Lung (tissue), 12 donors: ENCODE data around the gene CHN1. TPM values are rescaled to one million over a fixed set of nuclear protein-coding genes. Genes with fewer than 3 reads are reported as not detected.
A peak's percentile ranks its signal among the peaks of the same experiment; 100 is the strongest.

ENCODE experiments used
- ATAC-seq: fragments of 200-7000 bp; cut with Tn5 transposase; one replicate; pipeline ENCODE4 v1.9.1; 2020; ENCODE audit warnings: moderate number of reproducible peaks; ENCODE audit not compliant: insufficient read depth, low FRiP score
- DNase-seq, 3 donors: peaks; one replicate each; pipeline ENCODE4 v3.0.0-alpha.2; 2013 to 2017
- H3K27ac ChIP-seq, 2 donors: one replicate each; pipeline ENCODE4 v1.5.1; 2013; ENCODE audit warnings: mild to moderate bottlenecking in 2 of 2, moderate library complexity in 2 of 2, control low read depth in 1 of 2, inconsistent platforms in 1 of 2, low read depth in 1 of 2, low read length in 1 of 2
- H3K27me3 ChIP-seq, 3 donors: one replicate each; pipeline ENCODE4 v1.5.1; 2013; ENCODE audit warnings: low read length in 2 of 3; ENCODE audit not compliant: control insufficient read depth in 3 of 3, insufficient read depth in 3 of 3
- H3K36me3 ChIP-seq, 4 donors: one replicate each; pipeline ENCODE4 v1.5.1; 2013; ENCODE audit warnings: low read length in 4 of 4, mild to moderate bottlenecking in 1 of 4, moderate library complexity in 1 of 4; ENCODE audit not compliant: control insufficient read depth in 4 of 4, insufficient read depth in 4 of 4
- H3K4me1 ChIP-seq, 5 donors: one replicate each; pipeline ENCODE4 v1.5.1; 2013; ENCODE audit warnings: low read length in 5 of 5, mild to moderate bottlenecking in 2 of 5, moderate library complexity in 1 of 5; ENCODE audit not compliant: control insufficient read depth in 5 of 5, insufficient read depth in 5 of 5
- H3K4me3 ChIP-seq: one replicate; pipeline ENCODE4 v1.5.1; 2013; ENCODE audit warnings: mild to moderate bottlenecking, control low read depth, moderate library complexity
- H3K9ac ChIP-seq, 2 donors: one replicate each; pipeline ENCODE4 v1.5.1; 2013; ENCODE audit warnings: low read length in 2 of 2, control low read depth in 1 of 2; ENCODE audit not compliant: insufficient read depth in 1 of 2
- H3K9me3 ChIP-seq, 4 donors: one replicate each; pipeline ENCODE4 v1.5.1; 2013; ENCODE audit warnings: low read length in 3 of 4, mild to moderate bottlenecking in 1 of 4, moderate library complexity in 1 of 4; ENCODE audit not compliant: control insufficient read depth in 4 of 4, insufficient read depth in 3 of 4
- WGBS, 2 donors: extraction: QIAGEN DNeasy Blood & Tissue Kit; methylation state at CpG; one replicate each; pipeline ENCODE4 v1.1.7; 2013; 5-methylcytosine and 5-hydroxymethylcytosine counted together
- polyA plus RNA-seq, 2 donors: library from polyadenylated mRNA; stranded (reverse); fragments of 200-250 nt; gene quantifications; one replicate each; pipeline ENCODE4 v1.2.1, GENCODE V29; 2013
- total RNA-seq, 2 donors: library from RNA; depleted of rRNA in 1 of 2; stranded (reverse); fragments of >200 nt in 1 of 2; gene quantifications; one replicate each; pipeline ENCODE4 v1.2.1, GENCODE V29; 2014 to 2021
- TF ChIP-seq, protein P1 (sequence below): IDR thresholded peaks from 2 replicates; pipeline ENCODE4 v1.5.1; 2012; ENCODE audit warnings: mild to moderate bottlenecking; ENCODE audit errors: control extremely low read depth, extremely low read depth
- donor health status: control.
- donor health status: control.
- donor health status: Bipolar disorder and iron deficiency.
- donor health status: healthy.
- donor health status: DM: yes; HTN: yes; CAD: no.

The CHN1 gene
- total and polyA plus RNA-seq, 4 donors = 6.8 to 80.9 (median 14.5) TPM

DNA sequence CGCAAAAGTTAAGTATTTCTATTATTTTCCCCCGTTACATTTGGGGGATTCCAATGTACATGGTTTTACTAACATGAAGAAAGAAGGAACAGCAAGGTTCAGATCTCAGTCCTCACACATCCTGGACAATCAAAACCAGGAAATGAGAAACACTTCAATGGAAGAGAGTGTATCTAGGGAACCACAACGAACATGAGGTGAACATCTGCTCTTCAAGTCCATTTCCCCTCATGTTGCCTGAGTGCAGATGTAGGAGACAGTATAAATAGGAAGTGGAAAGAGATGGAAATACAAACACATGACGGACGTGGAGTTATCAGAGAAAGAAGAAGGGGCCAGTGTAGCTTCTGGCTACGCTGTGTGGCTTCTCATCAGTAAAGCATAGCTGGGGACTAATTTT lies 52.6 kb downstream of the CHN1 start:
- no peak overlapping the region for H3K4me3 ChIP-seq
- DNase-seq = peak in 2 of 3 donors; percentile 39 to 50
- H3K4me1 ChIP-seq = peaks cover 0 to 7% (median 0%) of the 10 kb centered on the region in 5 donors
- no peak overlapping the region for H3K9ac ChIP-seq
- H3K27ac ChIP-seq = no peak overlapping the region
- H3K9me3 ChIP-seq = no peaks in the 10 kb centered on the region
- 41 to 49% methylated on average over 6 of the region's 6 CpGs for WGBS, 2 donors
- H3K36me3 ChIP-seq = no peaks in the 10 kb centered on the region
- TF ChIP-seq, protein P1, sequence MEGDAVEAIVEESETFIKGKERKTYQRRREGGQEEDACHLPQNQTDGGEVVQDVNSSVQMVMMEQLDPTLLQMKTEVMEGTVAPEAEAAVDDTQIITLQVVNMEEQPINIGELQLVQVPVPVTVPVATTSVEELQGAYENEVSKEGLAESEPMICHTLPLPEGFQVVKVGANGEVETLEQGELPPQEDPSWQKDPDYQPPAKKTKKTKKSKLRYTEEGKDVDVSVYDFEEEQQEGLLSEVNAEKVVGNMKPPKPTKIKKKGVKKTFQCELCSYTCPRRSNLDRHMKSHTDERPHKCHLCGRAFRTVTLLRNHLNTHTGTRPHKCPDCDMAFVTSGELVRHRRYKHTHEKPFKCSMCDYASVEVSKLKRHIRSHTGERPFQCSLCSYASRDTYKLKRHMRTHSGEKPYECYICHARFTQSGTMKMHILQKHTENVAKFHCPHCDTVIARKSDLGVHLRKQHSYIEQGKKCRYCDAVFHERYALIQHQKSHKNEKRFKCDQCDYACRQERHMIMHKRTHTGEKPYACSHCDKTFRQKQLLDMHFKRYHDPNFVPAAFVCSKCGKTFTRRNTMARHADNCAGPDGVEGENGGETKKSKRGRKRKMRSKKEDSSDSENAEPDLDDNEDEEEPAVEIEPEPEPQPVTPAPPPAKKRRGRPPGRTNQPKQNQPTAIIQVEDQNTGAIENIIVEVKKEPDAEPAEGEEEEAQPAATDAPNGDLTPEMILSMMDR = no peak
- no peak for ATAC-seq
- no peaks in the 10 kb centered on the region for H3K27me3 ChIP-seq

DNA sequence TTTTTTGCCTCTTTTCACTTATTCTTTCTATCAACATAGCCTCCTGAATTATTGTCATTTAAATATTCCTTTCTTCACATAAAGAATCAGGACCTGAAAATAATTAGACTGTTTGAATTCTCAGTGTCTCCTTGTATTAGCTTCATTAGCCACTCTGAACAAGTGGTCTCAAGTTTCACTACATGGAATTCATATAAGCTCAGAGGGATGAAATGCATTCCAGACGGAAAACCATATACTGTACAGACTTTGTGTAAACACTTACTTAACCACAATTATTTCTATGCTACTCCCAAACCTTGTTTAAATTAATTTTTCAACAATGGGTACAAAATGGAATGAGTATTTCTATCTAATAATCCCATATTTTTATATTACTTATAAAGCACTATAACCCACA lies 53.4 kb downstream of the CHN1 start:
- peak in 2 of 3 donors; percentile 58 to 68 for DNase-seq

DNA sequence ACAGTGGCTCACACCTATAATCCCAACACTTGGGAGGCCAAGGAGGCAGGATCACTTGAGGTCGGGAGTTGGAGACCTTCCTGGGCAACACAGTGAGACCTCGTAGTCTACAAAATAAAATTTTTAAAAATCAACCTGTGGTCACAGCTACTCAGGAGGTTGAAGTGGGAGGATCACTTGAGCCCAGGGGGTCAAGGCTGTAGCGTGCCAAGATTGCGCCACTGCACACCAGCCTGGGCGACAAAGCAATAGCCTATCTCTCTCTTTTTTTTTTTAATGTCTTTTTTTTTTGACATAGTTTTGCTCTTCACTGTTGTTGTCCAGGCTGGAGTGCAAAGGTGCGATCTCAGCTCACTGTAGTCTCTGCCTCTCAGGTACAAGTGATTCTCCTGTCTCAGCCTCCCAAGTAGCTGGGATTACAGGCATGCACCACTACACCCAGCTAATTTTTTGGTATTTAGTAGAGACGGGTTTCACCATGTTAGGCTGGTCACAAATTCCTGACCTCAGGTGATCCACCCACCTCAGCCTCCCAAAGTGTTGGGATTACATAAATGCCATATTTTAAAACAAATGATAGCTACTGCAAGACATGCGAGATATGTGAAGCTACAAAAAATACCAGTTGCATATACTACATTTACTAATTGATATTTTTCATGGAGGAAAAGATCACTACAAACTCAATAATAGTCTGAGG lies 55.0 kb downstream of the CHN1 start:
- WGBS, 2 donors = 92 to 93% methylated on average over 8 of the region's 8 CpGs
- Histone ChIP-seq H3K9me3 (no peaks in the 10 kb centered on the region), H3K27me3 (no peaks in the 10 kb centered on the region), H3K27ac (no peak overlapping the region), H3K36me3 (no peaks in the 10 kb centered on the region), H3K4me3 (no peak overlapping the region), H3K9ac (no peak overlapping the region), H3K4me1 (peaks cover 0 to 7% (median 0%) of the 10 kb centered on the region in 5 donors)
- TF ChIP-seq, protein P1 = no peak
- no peak for DNase-seq
- ATAC-seq = no peak

More for the DNA sequence above, 53.4 kb downstream of the CHN1 start:
- Histone ChIP-seq H3K9me3 (no peaks in the 10 kb centered on the region), H3K27me3 (no peaks in the 10 kb centered on the region), H3K4me1 (peaks cover 0 to 7% (median 0%) of the 10 kb centered on the region in 5 donors), H3K4me3 (no peak overlapping the region), H3K36me3 (no peaks in the 10 kb centered on the region), H3K27ac (no peak overlapping the region), H3K9ac (no peak overlapping the region)
- TF ChIP-seq, protein P1 = no peak
- 71 to 88% methylated on average over 1 of the region's 1 CpG for WGBS, 2 donors
- no peak for ATAC-seq
